GM12892 (cell line): ENCODE results near the gene DNAJB1.

Experiments
- POLR2A ChIP-seq: IDR thresholded peaks from 2 replicates; pipeline ENCODE4 v1.6.1; 2011; ENCODE audit warnings: low read depth, low read length, control low read depth
- POLR2AphosphoS5 ChIP-seq: IDR thresholded peaks from 2 replicates; pipeline ENCODE4 v1.6.1; 2011; ENCODE audit warnings: low read depth, low read length, control low read depth
- TAF1 ChIP-seq: IDR thresholded peaks from 2 replicates; pipeline ENCODE4 v1.6.1; 2011; ENCODE audit warnings: low read depth, mild to moderate bottlenecking, control low read depth, low read length, borderline replicate concordance

- TF ChIP-seq POLR2A (no peak), POLR2AphosphoS5 (no peak), TAF1 (no peak)
Measured at GRCh38 chr19:14502334-14503092, 15.7 kb downstream of the DNAJB1 start.
